Activated CD8-positive, alpha-beta T cell treated with anti-CD3 and anti-CD28 coated beads, Interleukin-2, amount 10 ng/mL, durations not matched to agents 7 days and 5 days (primary cell): ENCODE measurements around the gene MDM2. TPM values are rescaled to one million over a fixed set of nuclear protein-coding genes. Genes with fewer than 3 reads are reported as not detected.

Experiments
- ATAC-seq: fragments of 150-1000 bp; cut with Tn5 transposase; one replicate; pipeline ENCODE4 v1.10.0; 2021; ENCODE audit warnings: moderate library complexity
- CTCF ChIA-PET: fragments of 350-600 bp; sonication (Branson Sonifier 250); formaldehyde crosslinking; loops from one replicate; lab custom pipeline; 2021; ENCODE audit warnings: antibody characterized with exemption; lab: Charles Lee
- POLR2A ChIA-PET: fragments of 350-600 bp; sonication (Branson Sonifier 250); formaldehyde crosslinking; loops from one replicate; lab custom pipeline; 2021; ENCODE audit warnings: antibody characterized with exemption; lab: Charles Lee
- DNase-seq: peaks from one replicate; pipeline ENCODE4 v3.0.0-alpha.2; 2020
- H3K27ac Mint-ChIP-seq: one replicate; pipeline ENCODE4 v1.8.0; 2021; ENCODE audit warnings: mild to moderate bottlenecking, mixed read lengths
- H3K27me3 Mint-ChIP-seq: one replicate; pipeline ENCODE4 v1.8.0; 2021; ENCODE audit warnings: low read depth, mixed read lengths
- H3K36me3 Mint-ChIP-seq: one replicate; pipeline ENCODE4 v1.8.0; 2021; ENCODE audit warnings: low read depth, mixed read lengths
- H3K4me1 Mint-ChIP-seq: one replicate; pipeline ENCODE4 v1.8.0; 2021; ENCODE audit warnings: low read depth, mixed read lengths
- H3K4me3 Mint-ChIP-seq: one replicate; pipeline ENCODE4 v1.8.0; 2021; ENCODE audit warnings: mild to moderate bottlenecking, mixed read lengths
- H3K9me3 Mint-ChIP-seq: one replicate; pipeline ENCODE4 v1.8.0; 2022; ENCODE audit warnings: mixed read lengths; ENCODE audit not compliant: insufficient read depth
- total RNA-seq, 2 experiments: library from RNA; stranded (reverse); gene quantifications; one replicate each; pipeline ENCODE4 v1.2.3, GENCODE V29; 2021

Gene MDM2
- total RNA-seq, 2 experiments from 2014 or later = 213 to 234 TPM

DNA sequence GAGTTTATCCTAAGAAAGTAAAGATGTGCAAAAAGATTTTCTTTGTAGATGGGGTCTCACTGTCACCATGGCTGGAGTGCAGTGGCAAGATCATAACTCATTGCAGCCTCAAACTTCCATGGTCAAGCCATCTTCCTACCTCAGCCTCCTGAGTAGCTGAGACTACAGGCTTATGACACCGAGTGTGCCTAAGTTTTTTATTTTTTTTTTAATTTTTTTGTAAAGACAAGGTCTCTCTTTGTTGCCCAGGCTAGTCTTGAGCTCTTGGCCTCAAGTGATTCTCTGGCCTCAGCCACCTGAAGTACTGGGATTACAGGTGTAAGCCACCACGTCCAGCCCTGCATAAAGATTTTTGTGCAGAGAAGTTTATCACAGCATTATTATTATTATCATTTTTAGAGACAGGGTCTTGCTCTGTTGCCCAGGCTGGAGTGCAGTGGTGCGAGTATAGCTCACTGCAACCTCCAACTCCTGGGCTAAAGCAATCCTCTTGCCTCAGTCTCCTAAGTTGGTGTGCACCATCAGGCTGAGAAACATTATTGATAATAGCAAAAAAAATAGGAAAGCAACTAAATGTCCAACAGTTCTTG lies 19.3 kb upstream of the MDM2 start:
- Mint-ChIP-seq H3K4me1 (peaks cover 7% of the 10 kb centered on the region), H3K9me3 (no peaks in the 10 kb centered on the region), H3K4me3 (no peak overlapping the region), H3K27me3 (no peaks in the 10 kb centered on the region), H3K36me3 (no peaks in the 10 kb centered on the region), H3K27ac (no peak overlapping the region)
- POLR2A ChIA-PET = interaction anchor here (0.6 to 2.0 kb wide), 2 partner anchors 19 to 20 kb away, joined by 5 to 9 read pairs; partner anchors contain the start of gene MDM2
- CTCF ChIA-PET = no interaction called here
- DNase-seq (no peak), ATAC-seq (no peak)

DNA sequence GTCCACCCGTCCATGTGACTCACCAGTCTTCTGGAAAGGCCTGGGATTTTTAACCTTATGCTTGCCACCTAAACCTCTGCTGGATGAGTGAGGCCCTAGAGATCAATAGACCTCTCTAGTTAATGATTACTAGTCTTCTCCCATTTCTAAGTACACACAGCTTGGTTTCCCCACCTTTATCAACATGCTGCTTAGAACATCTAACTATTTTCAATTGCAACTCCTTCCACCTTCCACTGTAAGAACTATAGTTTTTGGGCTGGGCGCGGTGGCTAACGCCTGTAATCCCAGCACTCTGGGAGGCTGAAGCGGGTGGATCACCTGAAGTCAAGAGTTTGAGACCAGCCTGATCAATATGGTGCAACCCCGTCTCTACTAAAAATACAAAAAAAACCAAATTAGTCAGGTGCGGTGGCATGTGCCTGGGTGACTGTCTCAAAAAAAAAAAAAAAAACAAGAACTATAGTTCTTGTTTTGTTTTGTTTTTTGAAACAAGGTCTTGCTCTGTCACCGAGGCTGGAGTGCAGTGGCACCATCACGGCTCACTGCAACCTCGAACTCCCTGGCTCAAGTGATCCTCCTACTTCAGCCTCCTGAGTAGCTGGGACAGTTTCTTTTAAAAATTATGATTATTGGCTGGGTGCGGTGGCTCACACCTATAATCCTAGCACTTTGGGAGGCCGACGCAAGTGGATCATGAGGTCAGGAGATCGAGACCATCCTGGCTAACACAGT lies 18.7 kb upstream of the MDM2 start:
- no peak overlapping the region for H3K27ac Mint-ChIP-seq
- H3K4me1 Mint-ChIP-seq = peaks cover 7% of the 10 kb centered on the region
- ATAC-seq (no peak), DNase-seq (no peak)
- H3K4me3 Mint-ChIP-seq = no peak overlapping the region
- ChIA-PET POLR2A (interaction anchor here (0.6 kb wide), 1 partner anchor 18 kb away, joined by 5 read pairs; no protein-coding TSS in a partner anchor), CTCF (interaction anchor here (0.9 kb wide), 1 partner anchor 18 kb away, joined by 3 read pairs; the partner anchor contains the start of gene MDM2)
- no peaks in the 10 kb centered on the region for H3K36me3 Mint-ChIP-seq
- no peaks in the 10 kb centered on the region for H3K27me3 Mint-ChIP-seq
- no peaks in the 10 kb centered on the region for H3K9me3 Mint-ChIP-seq

- Mint-ChIP-seq H3K4me1 (peaks cover 7% of the 10 kb centered on the region), H3K4me3 (no peak overlapping the region), H3K9me3 (no peaks in the 10 kb centered on the region), H3K27me3 (no peaks in the 10 kb centered on the region), H3K36me3 (no peaks in the 10 kb centered on the region), H3K27ac (no peak overlapping the region)
- POLR2A ChIA-PET = no interaction called here
- CTCF ChIA-PET = interaction anchor here (0.7 to 0.9 kb wide), 2 partner anchors 17 to 20 kb away, joined by 3 read pairs; partner anchors contain the start of gene MDM2
- ATAC-seq (no peak), DNase-seq (no peak)
Observed at GRCh38 chr12:68790081-68790951, 17.7 kb upstream of the MDM2 start.

DNA sequence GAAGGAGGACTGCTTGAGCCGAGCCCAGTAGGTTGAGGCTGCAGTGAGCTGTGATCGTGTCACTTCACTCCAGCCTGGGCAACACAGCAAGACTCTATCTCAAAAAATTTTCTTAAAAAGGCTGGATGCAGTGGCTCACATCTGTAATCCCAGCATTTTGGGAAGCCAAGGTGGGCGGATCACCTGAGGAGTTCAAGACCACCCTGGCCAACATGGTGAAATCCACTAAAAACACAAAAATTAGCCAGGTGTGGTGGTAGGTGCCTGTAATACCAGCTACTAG lies 17.1 kb upstream of the MDM2 start:
- ATAC-seq (no peak), DNase-seq (no peak)
- H3K4me3 Mint-ChIP-seq = no peak overlapping the region
- no peak overlapping the region for H3K27ac Mint-ChIP-seq
- H3K4me1 Mint-ChIP-seq = peaks cover 7% of the 10 kb centered on the region
- H3K9me3 Mint-ChIP-seq = no peaks in the 10 kb centered on the region
- H3K27me3 Mint-ChIP-seq = no peaks in the 10 kb centered on the region
- no peaks in the 10 kb centered on the region for H3K36me3 Mint-ChIP-seq
- CTCF ChIA-PET = interaction anchor here (0.7 kb wide), 1 partner anchor 21 kb away, joined by 3 read pairs; no protein-coding TSS in a partner anchor
- POLR2A ChIA-PET = no interaction called here

DNA sequence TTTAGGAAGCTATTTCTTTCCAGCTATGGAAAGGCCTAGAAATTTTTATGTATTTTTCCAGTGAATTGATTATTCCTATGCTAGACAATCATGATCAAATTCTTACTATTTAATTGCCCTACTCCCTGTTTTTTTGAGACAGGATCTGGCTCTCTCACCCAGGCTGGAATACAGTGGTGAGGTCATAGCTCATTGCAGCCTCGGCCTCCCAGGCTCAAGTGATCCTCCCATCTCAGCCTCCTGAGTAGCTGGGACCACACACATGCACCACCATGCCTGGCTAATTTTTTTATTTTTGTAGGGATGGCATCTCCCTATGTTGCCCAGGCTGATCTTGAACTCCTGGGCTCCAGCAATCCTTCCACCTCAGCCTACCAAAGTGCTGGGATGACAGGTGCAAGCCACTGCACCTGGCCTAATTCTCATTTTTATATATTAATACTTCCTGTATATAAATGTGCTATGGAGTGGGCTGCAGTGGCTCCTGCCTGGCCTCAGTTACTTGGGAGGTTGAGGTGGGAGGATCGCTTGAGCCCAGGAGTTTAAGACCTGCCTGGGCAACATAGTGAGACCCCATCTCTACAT lies 16.0 kb upstream of the MDM2 start:
- Mint-ChIP-seq H3K4me3 (no peak overlapping the region), H3K27me3 (no peaks in the 10 kb centered on the region), H3K9me3 (no peaks in the 10 kb centered on the region), H3K27ac (no peak overlapping the region), H3K4me1 (peaks cover 7% of the 10 kb centered on the region), H3K36me3 (no peaks in the 10 kb centered on the region)
- ChIA-PET POLR2A (no interaction called here), CTCF (no interaction called here)
- ATAC-seq = no peak
- DNase-seq = no peak

DNA sequence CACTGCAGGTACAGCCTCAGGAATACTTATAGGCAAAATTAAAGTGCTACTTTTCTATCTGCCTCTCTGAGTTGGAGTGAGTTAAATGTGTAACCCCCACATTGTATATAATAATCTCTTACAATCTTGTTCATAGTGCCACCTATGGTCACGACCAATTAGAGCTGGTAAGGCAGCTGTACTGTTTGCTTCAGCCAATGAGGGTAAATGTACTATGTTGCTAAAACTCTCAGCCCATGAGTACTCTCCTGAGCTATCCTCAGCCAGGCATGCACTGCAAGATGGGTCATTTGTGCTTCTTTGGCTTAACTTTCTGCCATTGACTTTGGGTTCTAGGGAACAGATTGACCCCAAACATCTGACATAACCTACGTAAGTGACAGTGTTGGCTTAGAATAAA lies 15.0 kb upstream of the MDM2 start:
- ATAC-seq = peak; percentile 90
- ChIA-PET POLR2A (interaction anchor here (0.8 to 1.9 kb wide), 2 partner anchors 15 to 17 kb away, joined by 4 to 5 read pairs; partner anchors contain the start of gene MDM2), CTCF (interaction anchor here (1.0 kb wide), 1 partner anchor 37 kb away, joined by 3 read pairs; no protein-coding TSS in a partner anchor)
- H3K4me1 Mint-ChIP-seq = peaks cover 2% of the 10 kb centered on the region
- no peaks in the 10 kb centered on the region for H3K36me3 Mint-ChIP-seq
- H3K9me3 Mint-ChIP-seq = no peaks in the 10 kb centered on the region
- peak; percentile 34 for DNase-seq
- H3K4me3 Mint-ChIP-seq = no peak overlapping the region
- no peaks in the 10 kb centered on the region for H3K27me3 Mint-ChIP-seq
- no peak overlapping the region for H3K27ac Mint-ChIP-seq

DNA sequence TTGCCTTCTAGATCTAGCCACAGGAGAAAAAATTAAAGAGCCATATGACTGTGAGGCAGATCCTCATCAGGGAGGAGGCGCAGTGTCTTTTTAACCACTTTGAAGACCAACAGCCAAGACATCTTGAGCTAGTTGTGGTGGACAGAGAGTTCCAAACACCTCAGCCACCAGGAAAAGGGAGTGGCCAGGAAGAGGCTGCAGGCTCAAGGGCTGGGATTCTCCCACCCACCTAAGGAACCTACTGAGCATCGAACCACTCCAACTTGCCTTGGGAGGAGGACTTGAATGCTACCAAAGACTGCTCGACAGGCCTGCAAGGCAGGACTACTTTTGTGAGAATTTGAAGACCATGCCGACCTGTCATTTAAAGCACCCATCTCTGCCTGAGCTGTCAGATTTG lies 14.5 kb upstream of the MDM2 start:
- CTCF ChIA-PET = interaction anchor here (1.0 kb wide), 1 partner anchor 37 kb away, joined by 3 read pairs; no protein-coding TSS in a partner anchor
- no peak overlapping the region for H3K4me3 Mint-ChIP-seq
- H3K4me1 Mint-ChIP-seq = no peaks in the 10 kb centered on the region
- H3K27me3 Mint-ChIP-seq = no peaks in the 10 kb centered on the region
- ATAC-seq (no peak), DNase-seq (no peak)
- no peak overlapping the region for H3K27ac Mint-ChIP-seq
- POLR2A ChIA-PET = interaction anchor here (1.9 kb wide), 1 partner anchor 14 kb away, joined by 5 read pairs; the partner anchor contains the start of gene MDM2
- no peaks in the 10 kb centered on the region for H3K9me3 Mint-ChIP-seq
- H3K36me3 Mint-ChIP-seq = no peaks in the 10 kb centered on the region

GRCh38 chr12:68793975-68794652 lies 13.9 kb upstream of the MDM2 start:
- ChIA-PET POLR2A (interaction anchor here (1.9 kb wide), 1 partner anchor 14 kb away, joined by 5 read pairs; the partner anchor contains the start of gene MDM2), CTCF (interaction anchor here (1.0 kb wide), 1 partner anchor 36 kb away, joined by 3 read pairs; no protein-coding TSS in a partner anchor)
- ATAC-seq (no peak), DNase-seq (no peak)
- Mint-ChIP-seq H3K36me3 (no peaks in the 10 kb centered on the region), H3K27ac (no peak overlapping the region), H3K27me3 (no peaks in the 10 kb centered on the region), H3K4me1 (no peaks in the 10 kb centered on the region), H3K4me3 (no peak overlapping the region), H3K9me3 (no peaks in the 10 kb centered on the region)

DNA sequence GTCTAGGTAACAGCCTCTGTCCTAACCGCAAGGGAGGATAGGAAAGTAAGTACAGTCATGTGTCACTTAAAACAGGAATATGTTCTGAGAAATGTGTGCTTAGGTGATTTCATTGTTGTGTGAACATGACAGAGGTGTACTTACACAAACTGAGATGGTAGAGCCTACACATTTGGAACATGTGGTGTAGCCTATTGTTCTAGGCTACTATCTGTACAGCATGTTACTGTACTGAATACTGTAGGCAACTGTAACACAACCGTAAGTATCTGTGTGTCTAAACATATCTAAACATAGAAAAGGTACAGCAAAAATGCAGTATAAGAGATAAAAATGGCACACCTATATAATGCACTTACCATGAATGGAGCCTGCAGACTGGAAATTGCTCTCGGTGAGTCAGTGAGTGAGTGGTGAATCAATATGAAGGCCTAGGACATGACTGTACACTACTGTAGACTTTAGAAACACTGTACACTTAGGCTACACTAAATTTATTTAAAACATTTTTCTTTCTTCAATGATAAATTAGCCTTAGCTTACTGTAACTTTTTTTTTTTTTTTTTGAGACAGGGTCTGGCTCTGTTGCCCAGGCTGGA lies 13.2 kb upstream of the MDM2 start:
- Mint-ChIP-seq H3K9me3 (no peaks in the 10 kb centered on the region), H3K27me3 (no peaks in the 10 kb centered on the region), H3K4me1 (no peaks in the 10 kb centered on the region), H3K36me3 (no peaks in the 10 kb centered on the region), H3K4me3 (no peak overlapping the region), H3K27ac (no peak overlapping the region)
- POLR2A ChIA-PET = interaction anchor here (1.8 kb wide), 1 partner anchor 13 kb away, joined by 7 read pairs; the partner anchor contains the start of gene MDM2
- no peak for DNase-seq
- CTCF ChIA-PET = interaction anchor here (2.4 kb wide), 1 partner anchor 13 kb away, joined by 10 read pairs; the partner anchor contains the start of gene MDM2
- no peak for ATAC-seq

DNA sequence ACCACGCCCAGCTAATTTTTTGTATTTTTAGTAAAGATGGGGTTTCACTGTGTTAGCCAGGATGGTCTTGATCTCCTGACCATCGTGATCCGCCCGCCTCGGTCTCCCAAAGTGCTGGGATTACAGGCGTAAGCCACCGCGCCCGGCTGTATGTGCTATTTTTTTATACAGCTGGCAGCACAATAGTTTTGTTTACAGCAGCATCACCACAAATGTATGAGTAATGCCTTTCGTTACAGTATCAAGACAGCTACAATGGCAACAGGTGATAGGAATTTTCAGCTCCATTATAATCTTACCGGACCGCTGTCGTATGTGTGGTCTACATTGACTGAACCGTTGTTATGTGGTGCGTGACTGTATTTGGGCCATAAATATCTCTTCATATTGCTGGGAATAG lies 11.6 kb upstream of the MDM2 start:
- POLR2A ChIA-PET = interaction anchor here (1.2 to 1.8 kb wide), 2 partner anchors 11 to 25 kb away, joined by 4 to 7 read pairs; partner anchors contain the start of gene MDM2
- ATAC-seq = no peak
- H3K36me3 Mint-ChIP-seq = no peaks in the 10 kb centered on the region
- no peak for DNase-seq
- no peaks in the 10 kb centered on the region for H3K27me3 Mint-ChIP-seq
- H3K27ac Mint-ChIP-seq = no peak overlapping the region
- H3K4me3 Mint-ChIP-seq = no peak overlapping the region
- H3K9me3 Mint-ChIP-seq = no peaks in the 10 kb centered on the region
- CTCF ChIA-PET = interaction anchor here (1.5 to 2.4 kb wide), 2 partner anchors 9 to 12 kb away, joined by 3 to 10 read pairs; partner anchors contain the start of gene MDM2
- H3K4me1 Mint-ChIP-seq = peaks cover 1% of the 10 kb centered on the region
